Right ventricle myocardium inferior (tissue), 1 donor: ENCODE data around the gene ZFP36L2. TPM values are rescaled to one million over a fixed set of nuclear protein-coding genes. Genes with fewer than 3 reads are reported as not detected.

Source experiments
- ATAC-seq: fragments of 200-7000 bp; cut with Tn5 transposase; one replicate; pipeline ENCODE4 v1.9.1; 2020; ENCODE audit warnings: mild to moderate bottlenecking, moderate library complexity
- DNase-seq: peaks from one replicate; pipeline ENCODE4 v3.0.0; 2021; ENCODE audit errors: missing footprints
- intact Hi-C: fragments of 100-400 bp; cut with DNase I; formaldehyde crosslinking; loops from one replicate; pipeline ENCODE4 v1.11.0; 2022
- long read RNA-seq: library from polyadenylated mRNA; unstranded; transcript quantifications from one replicate; pipeline ENCODE4 v2.0.0, GENCODE V29; 2021
- total RNA-seq: library from RNA; stranded (reverse); fragmentation: NEBNext Ultra II Directional; extraction: Animal tissue kit (Norgen Biotek cat#: 25700); gene quantifications from one replicate; pipeline ENCODE4 v1.2.1, GENCODE V29; 2021
- donor health status: DM: no; HTN: yes; CAD: no; lungs with severe emphysema.

ZFP36L2 gene
- total RNA-seq: 51.1 TPM
- long read RNA-seq, transcript ZFP36L2-201 (2 exons, 3,696 nt): major isoform, 67 of 95 reads
- long read RNA-seq, partial matches to known transcripts: 28 of 95 reads
- long read RNA-seq, other reads (novel, unspliced or antisense): 0 of 95 reads

DNA sequence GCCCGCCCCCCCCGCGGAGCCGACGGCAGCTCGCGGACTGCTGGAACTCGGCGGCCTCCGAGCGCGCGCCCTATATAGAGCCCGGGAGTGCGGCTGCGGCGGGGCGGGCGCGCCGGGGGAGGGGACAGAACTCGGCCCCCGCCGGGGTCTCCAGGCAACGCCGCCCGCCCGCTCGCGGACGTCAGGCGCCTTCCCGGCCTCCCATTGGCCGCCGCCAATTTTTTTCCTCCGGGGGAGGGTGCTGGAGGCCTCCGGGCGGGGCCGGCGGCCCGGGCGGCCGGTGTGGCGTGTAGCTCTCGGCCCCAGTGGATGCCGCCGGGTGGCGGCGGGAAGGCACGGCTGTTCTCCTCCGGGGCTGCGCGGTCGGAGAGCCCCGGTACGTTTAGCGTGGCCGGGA is at the start of gene ZFP36L2:
Gene ZFP36L2 (minus strand): TSS at position 49 of the 397 bp plus-strand sequence. CDS start 291 bp downstream, outside the sequence.
- intact Hi-C loops: loop anchor here (2.0 kb wide), 5 partner anchors 68 to 280 kb away; no protein-coding TSS in a partner anchor
- peak; percentile 99 for DNase-seq
- ATAC-seq: peak; percentile 82

GRCh38 chr2:43274721-43275120 is 48.3 kb upstream of the ZFP36L2 start:
- ATAC-seq (no peak), DNase-seq (no peak)
- intact Hi-C loops: no loop called here

- no peak for ATAC-seq
- intact Hi-C loops: no loop called here
- no peak for DNase-seq
These were observed 47.6 kb upstream of the ZFP36L2 start for GRCh38 chr2:43274055-43274454.

GRCh38 chr2:43273529-43273928 is 47.1 kb upstream of the ZFP36L2 start:
- DNase-seq (no peak), ATAC-seq (no peak)
- intact Hi-C loops: no loop called here

- DNase-seq: no peak
- no peak for ATAC-seq
- intact Hi-C loops: no loop called here
These were observed 44.7 kb upstream of the ZFP36L2 start for GRCh38 chr2:43270930-43271615.

DNA sequence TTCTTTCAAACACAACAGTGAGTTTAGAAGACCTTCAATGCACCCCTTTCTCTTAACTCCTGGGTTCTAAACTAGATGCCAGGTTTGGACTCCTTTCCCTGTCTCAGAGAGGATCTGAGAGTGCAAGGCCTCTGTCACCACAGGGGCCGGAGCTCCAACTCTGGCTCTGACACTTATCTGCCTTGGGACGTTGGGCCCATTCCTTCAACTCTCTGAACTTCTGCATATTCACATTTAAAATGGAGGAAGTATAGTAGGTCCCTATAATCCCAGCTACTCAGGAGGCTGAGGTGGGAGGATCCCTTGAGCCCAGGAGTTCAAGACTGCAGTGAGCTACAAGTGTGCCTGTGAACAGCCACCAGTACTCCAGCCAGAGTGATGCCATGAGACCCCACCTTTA is 44.1 kb upstream of the ZFP36L2 start:
- intact Hi-C loops: no loop called here
- ATAC-seq: no peak
- no peak for DNase-seq

DNA sequence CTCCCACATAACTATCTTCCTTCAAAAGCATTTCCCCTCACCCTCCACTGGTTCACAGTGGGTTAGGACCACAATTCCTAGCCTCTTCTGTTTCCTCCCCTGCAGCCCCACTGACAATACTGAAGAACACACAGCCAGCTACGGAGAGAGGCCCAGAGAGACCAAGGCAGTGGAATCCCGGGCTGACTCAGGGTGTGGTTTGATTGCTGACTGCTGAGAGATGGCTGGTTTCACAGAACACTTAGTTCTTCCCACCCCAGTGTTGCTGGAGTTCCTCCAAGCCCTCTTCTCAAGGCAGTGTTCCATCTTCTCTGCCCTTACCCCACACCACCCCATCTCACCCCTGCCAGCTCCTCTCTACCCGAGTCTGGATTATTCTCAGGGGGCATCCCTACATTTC is 43.3 kb upstream of the ZFP36L2 start:
- ATAC-seq (peak; percentile 88), DNase-seq (peak; percentile 74)
- intact Hi-C loops: loop anchor here (2.0 to 5.0 kb wide), 2 partner anchors 63 to 213 kb away; no protein-coding TSS in a partner anchor

DNA sequence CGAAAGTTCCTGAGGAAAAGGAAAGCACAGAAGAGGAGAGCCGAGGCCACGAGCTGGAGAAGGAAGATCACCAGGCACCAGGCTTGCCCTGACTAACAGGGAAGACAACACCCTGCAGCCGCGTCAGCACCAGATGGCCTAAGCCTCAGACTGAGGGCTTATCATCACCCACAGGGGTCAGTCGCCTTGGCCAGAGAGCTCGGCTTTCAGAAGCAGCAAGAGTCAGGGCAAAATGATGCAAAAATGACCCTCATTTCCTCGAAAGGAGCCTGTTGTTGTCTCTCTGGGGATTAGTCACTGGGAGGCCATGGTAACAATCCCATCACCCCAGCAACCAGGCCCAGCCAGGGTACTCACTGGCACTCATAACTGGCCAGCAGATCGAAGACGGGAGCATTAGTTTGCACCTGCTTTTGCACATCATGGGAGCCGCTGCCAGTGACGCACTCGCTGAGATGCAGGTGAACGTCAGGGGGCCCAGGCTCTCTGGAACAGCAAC is 42.7 kb upstream of the ZFP36L2 start:
- DNase-seq (peak; percentile 93), ATAC-seq (peak; percentile 86)
- intact Hi-C loops: loop anchor here (2.0 to 5.0 kb wide), 2 partner anchors 64 to 213 kb away; no protein-coding TSS in a partner anchor

DNA sequence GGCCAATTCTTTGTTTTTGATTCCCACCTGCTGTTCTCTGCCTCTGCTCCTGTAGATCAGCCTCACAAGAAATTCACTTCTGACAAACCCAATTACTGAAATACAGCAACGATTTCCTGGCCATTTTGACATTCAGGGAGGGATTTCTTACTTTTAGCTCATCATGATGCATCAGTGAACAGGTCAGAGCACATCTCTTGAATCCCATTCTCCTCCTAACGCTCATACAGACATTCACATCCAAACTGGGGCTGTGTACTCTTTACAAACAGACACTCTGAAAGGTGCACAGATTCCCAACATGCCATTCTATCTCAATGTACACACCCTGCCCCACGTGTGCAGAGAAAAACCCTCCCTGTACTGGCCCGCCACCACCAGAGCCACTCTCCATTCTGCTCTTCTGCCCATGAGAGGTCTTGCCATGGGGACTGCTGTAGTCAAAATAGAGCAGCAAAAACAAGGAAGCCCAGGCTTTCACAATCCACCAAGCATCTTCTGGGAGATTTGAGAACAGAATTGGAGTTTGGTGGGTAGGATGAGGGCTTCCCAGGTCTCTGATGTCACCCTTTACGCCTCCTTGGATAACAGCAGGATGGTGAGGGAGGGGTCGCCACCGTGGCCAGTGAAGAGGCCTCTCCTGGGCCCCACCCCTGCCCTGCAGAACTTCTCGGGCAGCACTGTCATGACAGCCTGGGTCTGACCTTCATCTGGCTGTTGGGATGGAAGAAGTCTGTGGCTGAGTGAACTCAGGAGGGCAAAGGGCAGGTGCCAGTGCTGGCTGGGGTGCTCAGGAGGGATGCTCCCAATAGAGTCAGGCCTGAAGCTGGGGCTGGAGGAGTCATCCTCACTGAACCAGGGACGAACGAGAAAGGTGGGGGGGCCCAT is 41.9 kb upstream of the ZFP36L2 start:
- ATAC-seq: no peak
- intact Hi-C loops: loop anchor here (2.0 to 5.0 kb wide), 2 partner anchors 64 to 214 kb away; no protein-coding TSS in a partner anchor
- no peak for DNase-seq

- DNase-seq (no peak), ATAC-seq (no peak)
- intact Hi-C loops: loop anchor here (5.0 kb wide), 1 partner anchor 215 kb away; no protein-coding TSS in a partner anchor
These were observed 41.0 kb upstream of the ZFP36L2 start for GRCh38 chr2:43267381-43267780.

DNA sequence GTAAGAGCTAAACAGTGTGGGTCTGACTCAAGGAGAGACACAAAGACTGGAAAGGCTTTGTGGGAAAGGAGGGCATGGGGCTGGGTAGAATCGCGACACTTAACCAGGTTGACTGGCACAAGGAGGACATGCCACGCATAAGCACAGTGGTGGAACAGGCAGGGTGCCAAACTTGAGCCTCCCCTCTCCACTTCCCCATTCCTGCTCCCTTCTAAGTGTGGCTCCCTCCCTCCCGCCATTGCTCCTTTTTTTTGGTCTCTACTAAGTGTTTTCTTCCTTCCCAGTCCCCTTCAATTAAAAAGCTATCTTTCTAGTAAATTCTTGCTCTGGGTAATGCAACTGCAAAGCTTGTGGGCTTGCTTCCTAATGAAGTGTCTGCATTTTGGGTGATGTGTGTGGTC is 40.3 kb upstream of the ZFP36L2 start:
- no peak for ATAC-seq
- peak; percentile 81 for DNase-seq
- intact Hi-C loops: loop anchor here (5.0 kb wide), 1 partner anchor 216 kb away; no protein-coding TSS in a partner anchor

- peak; percentile 30 for ATAC-seq
- no peak for DNase-seq
- intact Hi-C loops: loop anchor here (5.0 kb wide), 1 partner anchor 217 kb away; no protein-coding TSS in a partner anchor
These were observed 39.0 kb upstream of the ZFP36L2 start for GRCh38 chr2:43265421-43265820.

DNA sequence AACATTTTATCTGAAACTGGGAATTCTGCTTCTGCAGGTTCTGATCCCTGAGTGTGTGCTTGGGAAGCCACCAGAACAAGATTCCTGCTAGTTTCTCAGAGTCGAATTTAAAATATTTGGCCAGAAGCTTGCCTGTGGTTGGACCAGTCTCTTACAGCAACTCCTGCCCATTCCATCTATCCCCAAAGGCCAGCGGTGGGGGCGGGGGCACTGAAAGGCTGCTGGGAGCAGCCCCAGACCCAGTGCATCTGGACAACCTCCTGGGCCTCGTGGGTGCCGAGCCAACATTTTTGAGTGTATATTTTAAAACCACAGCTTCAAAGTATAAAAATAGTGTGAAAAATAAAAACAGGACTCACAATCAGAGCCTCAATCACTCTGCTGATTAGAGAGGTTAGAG is 38.6 kb upstream of the ZFP36L2 start:
- DNase-seq (peak; percentile 86), ATAC-seq (peak; percentile 25)
- intact Hi-C loops: loop anchor here (5.0 kb wide), 1 partner anchor 217 kb away; no protein-coding TSS in a partner anchor

GRCh38 chr2:43262951-43263350 is 36.5 kb upstream of the ZFP36L2 start:
- DNase-seq (no peak), ATAC-seq (no peak)
- intact Hi-C loops: no loop called here

GRCh38 chr2:43262239-43262638 is 35.8 kb upstream of the ZFP36L2 start:
- intact Hi-C loops: no loop called here
- no peak for ATAC-seq
- DNase-seq: no peak

- intact Hi-C loops: no loop called here
- ATAC-seq: no peak
- DNase-seq: no peak
These were observed 33.1 kb upstream of the ZFP36L2 start for GRCh38 chr2:43259512-43259911.

DNA sequence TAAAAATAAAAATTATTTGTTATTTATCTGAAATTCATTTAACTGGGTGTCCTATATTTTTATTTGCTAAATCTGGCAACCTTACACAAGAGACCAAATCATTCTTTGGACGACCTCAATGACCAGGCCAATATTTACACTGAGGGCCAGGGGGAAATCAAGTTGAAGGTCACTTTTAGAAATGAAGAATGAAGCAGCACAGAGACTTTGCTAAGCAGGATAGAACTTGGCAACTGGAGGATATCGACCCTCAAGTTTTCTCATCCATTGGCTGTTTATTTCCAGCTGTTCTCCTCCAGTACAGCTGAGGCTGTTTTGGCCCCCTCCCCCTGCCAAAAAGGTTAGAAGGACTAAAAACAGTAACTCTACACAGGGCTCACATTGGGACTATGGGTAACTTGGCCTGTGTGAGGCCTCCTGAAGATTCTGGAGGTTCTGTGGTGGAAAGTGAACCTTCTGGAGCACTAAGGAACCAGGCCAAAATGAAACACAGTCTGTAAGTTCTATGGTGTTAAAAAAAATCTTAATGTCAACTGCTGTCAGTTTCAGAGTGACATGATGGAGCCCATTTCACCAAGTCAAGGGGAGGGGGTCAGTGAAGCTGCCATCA is 32.2 kb upstream of the ZFP36L2 start:
- no peak for DNase-seq
- intact Hi-C loops: no loop called here
- ATAC-seq: no peak

DNA sequence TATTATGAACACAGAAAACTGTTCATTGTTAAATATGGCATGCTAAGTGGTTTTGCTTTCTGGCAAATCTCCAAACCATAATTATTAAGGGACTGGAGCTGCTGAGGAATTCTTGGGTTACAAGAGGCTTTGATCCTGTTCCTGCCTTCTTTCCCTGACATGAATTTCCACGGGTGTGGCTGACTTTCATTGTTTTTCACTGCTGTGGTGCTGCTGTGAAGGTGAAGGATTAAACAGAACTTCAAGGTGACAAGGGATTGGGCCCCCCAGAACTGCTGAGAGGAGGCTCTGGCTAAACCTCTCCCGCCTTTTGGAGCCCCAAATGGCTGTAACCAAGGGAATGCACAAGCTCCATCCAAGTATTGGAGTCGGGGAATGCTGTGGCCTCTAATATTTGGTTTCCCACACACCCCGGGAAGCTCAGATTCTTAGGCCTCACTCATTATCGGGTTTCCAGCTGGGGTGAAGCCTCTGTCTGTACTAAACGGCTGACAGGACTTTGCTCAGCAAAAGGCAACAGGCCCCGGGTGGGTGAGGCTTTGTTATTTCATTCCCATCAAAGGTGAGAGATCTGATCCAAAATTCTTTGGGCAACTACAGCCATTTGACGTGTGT is 29.0 kb upstream of the ZFP36L2 start:
- no peak for ATAC-seq
- intact Hi-C loops: no loop called here
- no peak for DNase-seq
